Stimulated activated CD4-positive, alpha-beta T cell treated with anti-CD3 and anti-CD28 coated beads, TNF-alpha, amount 100 ng/mL, for 4 hours (primary cell): Measurements from ENCODE around the gene TSEN2.
"Not testable (repeated sequence)": the region's sequence is repeated elsewhere in the genome, so short reads cannot be mapped to it uniquely, and the experiment has no call there.

Experiments
- DNase-seq, 3 experiments: peaks; one replicate each; pipeline ENCODE4 v3.0.0-alpha.2; 2020; ENCODE audit warnings: low read depth in 3 of 3

TSEN2 gene

GRCh38 chr3:12452361-12453330, 31.6 kb upstream of the TSEN2 start:
- no peak for DNase-seq

GRCh38 chr3:12454076-12454815, 30.0 kb upstream of the TSEN2 start:
- DNase-seq, result no peak

- no peak for DNase-seq
Measured at GRCh38 chr3:12454816-12455121, 29.5 kb upstream of the TSEN2 start.

- no peak for DNase-seq
Measured at GRCh38 chr3:12455740-12456139, 28.5 kb upstream of the TSEN2 start.

GRCh38 chr3:12456441-12456840, 27.8 kb upstream of the TSEN2 start:
- DNase-seq, result no peak

- DNase-seq, result not testable (repeated sequence)
Measured at GRCh38 chr3:12457380-12457779, 26.9 kb upstream of the TSEN2 start.

GRCh38 chr3:12458901-12459300, 25.4 kb upstream of the TSEN2 start:
- no peak for DNase-seq

GRCh38 chr3:12460127-12460526, 24.2 kb upstream of the TSEN2 start:
- no peak for DNase-seq

- DNase-seq, result no peak
Measured at GRCh38 chr3:12461097-12461649, 23.1 kb upstream of the TSEN2 start.

GRCh38 chr3:12462159-12462947, 21.9 kb upstream of the TSEN2 start:
- no peak for DNase-seq

- no peak for DNase-seq
Measured at GRCh38 chr3:12463686-12464085, 20.6 kb upstream of the TSEN2 start.

GRCh38 chr3:12464181-12464580, 20.1 kb upstream of the TSEN2 start:
- no peak for DNase-seq

- no peak for DNase-seq
Measured at GRCh38 chr3:12465151-12465835, 19.0 kb upstream of the TSEN2 start.

- no peak for DNase-seq
Measured at GRCh38 chr3:12465836-12466225, 18.4 kb upstream of the TSEN2 start.

GRCh38 chr3:12467746-12468145, 16.5 kb upstream of the TSEN2 start:
- DNase-seq, result no peak

- DNase-seq, result no peak
Measured at GRCh38 chr3:12468276-12468675, 16.0 kb upstream of the TSEN2 start.

GRCh38 chr3:12468757-12469156, 15.5 kb upstream of the TSEN2 start:
- DNase-seq, result no peak

GRCh38 chr3:12469222-12469621, 15.1 kb upstream of the TSEN2 start:
- not testable (repeated sequence) for DNase-seq

GRCh38 chr3:12470111-12470510, 14.2 kb upstream of the TSEN2 start:
- no peak for DNase-seq

- no peak for DNase-seq
Measured at GRCh38 chr3:12470680-12471079, 13.6 kb upstream of the TSEN2 start.

- DNase-seq, result peak; percentile 36 to 42 (median 41)
Measured at GRCh38 chr3:12471241-12471640, 13.0 kb upstream of the TSEN2 start.
